Central memory CD8-positive, alpha-beta T cell (primary cell): Measurements from ENCODE around the gene OSBPL8.
"Not testable (repeated sequence)": the region's sequence is repeated elsewhere in the genome, so short reads cannot be mapped to it uniquely, and the experiment has no call there.

Source experiments
- ATAC-seq: fragments of 150-1000 bp; cut with Tn5 transposase; replicated peaks from 2 replicates; pipeline ENCODE4 v1.10.0; 2022; ENCODE audit warnings: mild to moderate bottlenecking, moderate FRiP score, moderate number of reproducible peaks; ENCODE audit not compliant: poor library complexity, severe bottlenecking; ENCODE audit errors: extremely low read depth
- DNase-seq, 2 donors: peaks; one replicate each; pipeline ENCODE4 v3.0.0; 2021; ENCODE audit warnings: low spot score in 2 of 2
- H3K27ac Mint-ChIP-seq: one replicate; pipeline ENCODE4 v1.8.0; 2022; ENCODE audit warnings: low read depth, mild to moderate bottlenecking, moderate library complexity, mixed read lengths
- H3K27me3 Mint-ChIP-seq: one replicate; pipeline ENCODE4 v1.8.0; 2022; ENCODE audit warnings: mixed read lengths
- H3K36me3 Mint-ChIP-seq: one replicate; pipeline ENCODE4 v1.8.0; 2022; ENCODE audit warnings: mild to moderate bottlenecking, moderate library complexity, mixed read lengths; ENCODE audit not compliant: insufficient read depth
- H3K4me1 Mint-ChIP-seq: one replicate; pipeline ENCODE4 v1.8.0; 2022; ENCODE audit warnings: mixed read lengths
- H3K4me3 Mint-ChIP-seq: one replicate; pipeline ENCODE4 v1.8.0; 2022; ENCODE audit warnings: mild to moderate bottlenecking, moderate library complexity, mixed read lengths
- H3K9me3 Mint-ChIP-seq: one replicate; pipeline ENCODE4 v1.8.0; 2022; ENCODE audit warnings: mixed read lengths

Gene OSBPL8

GRCh38 chr12:76379261-76379660 is 180.3 kb downstream of the OSBPL8 start:
- Mint-ChIP-seq H3K27me3 (no peaks in the 10 kb centered on the region), H3K36me3 (peaks cover 41% of the 10 kb centered on the region), H3K9me3 (no peaks in the 10 kb centered on the region), H3K4me3 (no peak overlapping the region), H3K27ac (peak overlapping the region; percentile 12), H3K4me1 (no peaks in the 10 kb centered on the region)
- no peak for DNase-seq
- no peak for ATAC-seq

GRCh38 chr12:76376876-76377275 is 182.7 kb downstream of the OSBPL8 start:
- H3K4me3 Mint-ChIP-seq, H3K9me3 Mint-ChIP-seq, ATAC-seq, H3K4me1 Mint-ChIP-seq, DNase-seq, H3K27ac Mint-ChIP-seq, H3K27me3 Mint-ChIP-seq: not testable (repeated sequence)
- peaks cover 40% of the 10 kb centered on the region for H3K36me3 Mint-ChIP-seq

- DNase-seq (no peak), ATAC-seq (no peak)
- Mint-ChIP-seq H3K4me1 (no peaks in the 10 kb centered on the region), H3K27ac (no peak overlapping the region), H3K36me3 (peaks cover 40% of the 10 kb centered on the region), H3K4me3 (no peak overlapping the region), H3K27me3 (no peaks in the 10 kb centered on the region), H3K9me3 (no peaks in the 10 kb centered on the region)
Measured at GRCh38 chr12:76375939-76376338, 183.6 kb downstream of the OSBPL8 start.

- Mint-ChIP-seq H3K36me3 (peaks cover 42% of the 10 kb centered on the region), H3K4me3 (no peak overlapping the region), H3K27ac (no peak overlapping the region), H3K9me3 (no peaks in the 10 kb centered on the region), H3K27me3 (no peaks in the 10 kb centered on the region), H3K4me1 (no peaks in the 10 kb centered on the region)
- DNase-seq (no peak), ATAC-seq (no peak)
Measured at GRCh38 chr12:76375470-76375869, 184.1 kb downstream of the OSBPL8 start.

- Mint-ChIP-seq H3K27me3 (no peaks in the 10 kb centered on the region), H3K27ac (no peak overlapping the region), H3K36me3 (peaks cover 44% of the 10 kb centered on the region), H3K9me3 (no peaks in the 10 kb centered on the region), H3K4me3 (no peak overlapping the region), H3K4me1 (no peaks in the 10 kb centered on the region)
- ATAC-seq (no peak), DNase-seq (no peak)
Measured at GRCh38 chr12:76374386-76375020, 185.1 kb downstream of the OSBPL8 start.

- DNase-seq, result no peak
- peaks cover 7% of the 10 kb centered on the region for H3K9me3 Mint-ChIP-seq
- no peak overlapping the region for H3K4me3 Mint-ChIP-seq
- H3K36me3 Mint-ChIP-seq, result peaks cover 42% of the 10 kb centered on the region
- no peak overlapping the region for H3K27ac Mint-ChIP-seq
- ATAC-seq, result no peak
- no peaks in the 10 kb centered on the region for H3K27me3 Mint-ChIP-seq
- H3K4me1 Mint-ChIP-seq, result no peaks in the 10 kb centered on the region
Measured at GRCh38 chr12:76368230-76368629, 191.3 kb downstream of the OSBPL8 start.

- Mint-ChIP-seq H3K36me3 (peaks cover 40% of the 10 kb centered on the region), H3K27me3 (no peaks in the 10 kb centered on the region), H3K27ac (no peak overlapping the region), H3K4me1 (peaks cover 5% of the 10 kb centered on the region), H3K4me3 (no peak overlapping the region), H3K9me3 (peaks cover 7% of the 10 kb centered on the region)
- ATAC-seq (no peak), DNase-seq (no peak)
Measured at GRCh38 chr12:76366163-76366562, 193.4 kb downstream of the OSBPL8 start.

- not testable (repeated sequence) for H3K4me3 Mint-ChIP-seq, H3K27ac Mint-ChIP-seq, H3K27me3 Mint-ChIP-seq, DNase-seq, ATAC-seq, H3K4me1 Mint-ChIP-seq, H3K9me3 Mint-ChIP-seq
- H3K36me3 Mint-ChIP-seq, result peaks cover 34% of the 10 kb centered on the region
Measured at GRCh38 chr12:76364131-76364530, 195.4 kb downstream of the OSBPL8 start.

- peaks cover 5% of the 10 kb centered on the region for H3K4me1 Mint-ChIP-seq
- H3K36me3 Mint-ChIP-seq, result peaks cover 40% of the 10 kb centered on the region
- ATAC-seq (no peak), DNase-seq (no peak)
- no peak overlapping the region for H3K4me3 Mint-ChIP-seq
- H3K27ac Mint-ChIP-seq, result no peak overlapping the region
- peaks cover 2% of the 10 kb centered on the region for H3K9me3 Mint-ChIP-seq
- no peaks in the 10 kb centered on the region for H3K27me3 Mint-ChIP-seq
Measured at GRCh38 chr12:76360316-76360715, 199.3 kb downstream of the OSBPL8 start.

GRCh38 chr12:76356071-76356470 is 203.5 kb downstream of the OSBPL8 start:
- H3K4me1 Mint-ChIP-seq, result no peaks in the 10 kb centered on the region

GRCh38 chr12:76348079-76348901 is 211.3 kb downstream of the OSBPL8 start, which contains the start of gene BBS10:
TSS of gene BBS10 (minus strand) at chr12:76348415. CDS start at chr12:76348358, 57 bp downstream.
- H3K27me3 Mint-ChIP-seq, result no peaks in the 10 kb centered on the region
- peak within 1 kb of the TSS; percentile 89 for H3K4me3 Mint-ChIP-seq
- no peaks in the 10 kb centered on the region for H3K9me3 Mint-ChIP-seq
- peak; percentile 74 to 75 for DNase-seq
- ATAC-seq, result peak; percentile 98
- peaks cover 22% of the 10 kb centered on the region for H3K4me1 Mint-ChIP-seq
- H3K36me3 Mint-ChIP-seq, result peaks cover 7% of the 10 kb centered on the region
- H3K27ac Mint-ChIP-seq, result peak within 1 kb of the TSS; percentile 86

More at GRCh38 chr12:76356071-76356470, 203.5 kb downstream of the OSBPL8 start:
- Mint-ChIP-seq H3K4me3 (no peak overlapping the region), H3K36me3 (peaks cover 28% of the 10 kb centered on the region), H3K27ac (no peak overlapping the region), H3K27me3 (no peaks in the 10 kb centered on the region), H3K9me3 (no peaks in the 10 kb centered on the region)
- DNase-seq, result no peak
- ATAC-seq, result no peak

GRCh38 chr12:76346798-76347420 is 212.7 kb downstream of the OSBPL8 start:
- no peaks in the 10 kb centered on the region for H3K27me3 Mint-ChIP-seq
- H3K4me1 Mint-ChIP-seq, result peaks cover 22% of the 10 kb centered on the region
- peak overlapping the region; percentile 89 for H3K4me3 Mint-ChIP-seq
- H3K9me3 Mint-ChIP-seq, result no peaks in the 10 kb centered on the region
- peaks cover 7% of the 10 kb centered on the region for H3K36me3 Mint-ChIP-seq
- DNase-seq (no peak), ATAC-seq (no peak)
- no peak overlapping the region for H3K27ac Mint-ChIP-seq
